MG63 (cell line): Measurements from ENCODE around the gene RASL10A. TPM values are rescaled to one million over a fixed set of nuclear protein-coding genes. Genes with fewer than 3 reads are reported as not detected.

Source experiments
- DNase-seq: peaks from one replicate; pipeline ENCODE4 v3.0.0-alpha.2; 2020
- H3K27me3 ChIP-seq: fragments of 250-450 bp; sonication (Bioruptor Pico); 2 replicates; pipeline ENCODE4 v1.5.1; 2020; ENCODE audit warnings: mild to moderate bottlenecking, moderate library complexity
- H3K36me3 ChIP-seq: fragments of 250-450 bp; sonication (Bioruptor Pico); 2 replicates; pipeline ENCODE4 v1.5.1; 2020; ENCODE audit warnings: mild to moderate bottlenecking, moderate library complexity
- H3K4me3 ChIP-seq: fragments of 250-450 bp; sonication (Bioruptor Pico); 2 replicates; pipeline ENCODE4 v1.5.1; 2020; ENCODE audit warnings: mild to moderate bottlenecking, moderate library complexity
- H3K9me3 ChIP-seq: fragments of 250-450 bp; sonication (Bioruptor Pico); 2 replicates; pipeline ENCODE4 v1.5.1; 2020; ENCODE audit warnings: mild to moderate bottlenecking, moderate library complexity
- total RNA-seq: library from RNA; depleted of rRNA; stranded (reverse); fragments of >200 nt; shearing (Covaris generic); gene quantifications from 2 replicates; pipeline ENCODE4 v1.2.3, GENCODE V29; 2014; ENCODE audit warnings: low replicate concordance; rRNA removed

The RASL10A gene
- total RNA-seq, 1 experiment from 2014 or later = not detected

- peak overlapping the region; percentile 88 for H3K4me3 ChIP-seq
- H3K9me3 ChIP-seq = no peaks in the 10 kb centered on the region
- no peaks in the 10 kb centered on the region for H3K27me3 ChIP-seq
- H3K36me3 ChIP-seq = peaks cover 82% of the 10 kb centered on the region
- DNase-seq = no peak
These were observed 45.6 kb downstream of the RASL10A start for GRCh38 chr22:29269731-29270474.

- H3K9me3 ChIP-seq = no peaks in the 10 kb centered on the region
These were observed 46.3 kb downstream of the RASL10A start for GRCh38 chr22:29269230-29269604.

GRCh38 chr22:29268511-29269229 is 46.8 kb downstream of the RASL10A start:
- H3K4me3 ChIP-seq = peak overlapping the region; percentile 88
- DNase-seq = peak; percentile 77
- H3K9me3 ChIP-seq = no peaks in the 10 kb centered on the region
- H3K27me3 ChIP-seq = no peaks in the 10 kb centered on the region
- peaks cover 77% of the 10 kb centered on the region for H3K36me3 ChIP-seq

More at GRCh38 chr22:29269230-29269604, 46.3 kb downstream of the RASL10A start:
- no peak for DNase-seq
- Histone ChIP-seq H3K27me3 (no peaks in the 10 kb centered on the region), H3K36me3 (peaks cover 80% of the 10 kb centered on the region), H3K4me3 (peak overlapping the region; percentile 88)

GRCh38 chr22:29267858-29268510 is 47.5 kb downstream of the RASL10A start, which contains the start of the genes EWSR1 and RHBDD3:
Gene EWSR1 (plus strand): TSS chr22:29268268. CDS start chr22:29268337, 69 bp downstream.
Gene RHBDD3 (minus strand): TSS chr22:29267981. CDS start chr22:29265626, 2,355 bp downstream.
- no peaks in the 10 kb centered on the region for H3K9me3 ChIP-seq
- no peaks in the 10 kb centered on the region for H3K27me3 ChIP-seq
- H3K36me3 ChIP-seq = peaks cover 70% of the 10 kb centered on the region
- H3K4me3 ChIP-seq = peak within 1 kb of the TSS; percentile 88
- peak; percentile 98 for DNase-seq

- H3K36me3 ChIP-seq = peaks cover 65% of the 10 kb centered on the region
- no peaks in the 10 kb centered on the region for H3K9me3 ChIP-seq
- no peaks in the 10 kb centered on the region for H3K27me3 ChIP-seq
- no peak for DNase-seq
- H3K4me3 ChIP-seq = peak overlapping the region; percentile 88
These were observed 48.0 kb downstream of the RASL10A start for GRCh38 chr22:29267462-29267857.

- H3K27me3 ChIP-seq = no peaks in the 10 kb centered on the region
- H3K36me3 ChIP-seq = peaks cover 58% of the 10 kb centered on the region
- peak overlapping the region; percentile 88 for H3K4me3 ChIP-seq
- H3K9me3 ChIP-seq = no peaks in the 10 kb centered on the region
- peak; percentile 52 for DNase-seq
These were observed 48.7 kb downstream of the RASL10A start for GRCh38 chr22:29266564-29267461.

GRCh38 chr22:29265929-29266328 is 49.6 kb downstream of the RASL10A start:
- peaks cover 50% of the 10 kb centered on the region for H3K36me3 ChIP-seq
- DNase-seq = no peak
- H3K9me3 ChIP-seq = no peaks in the 10 kb centered on the region
- H3K4me3 ChIP-seq = peak overlapping the region; percentile 88
- H3K27me3 ChIP-seq = no peaks in the 10 kb centered on the region

- no peaks in the 10 kb centered on the region for H3K9me3 ChIP-seq
- H3K36me3 ChIP-seq = peaks cover 43% of the 10 kb centered on the region
- H3K4me3 ChIP-seq = no peak overlapping the region
- no peaks in the 10 kb centered on the region for H3K27me3 ChIP-seq
- no peak for DNase-seq
These were observed 50.2 kb downstream of the RASL10A start for GRCh38 chr22:29265305-29265704.

- Histone ChIP-seq H3K9me3 (no peaks in the 10 kb centered on the region), H3K4me3 (no peak overlapping the region), H3K36me3 (peaks cover 29% of the 10 kb centered on the region), H3K27me3 (no peaks in the 10 kb centered on the region)
- DNase-seq = no peak
These were observed 51.7 kb downstream of the RASL10A start for GRCh38 chr22:29263791-29264276.

Other genes starting within 250 kb of the RASL10A start
- gene KREMEN1, start 242.7 kb downstream of the RASL10A start, total RNA-seq = 2.4 and 6.1 TPM in 2 replicates
- 1.4 and 2.7 TPM in 2 replicates for gene EMID1, start 109.8 kb downstream of the RASL10A start, total RNA-seq
- 18.3 and 46.7 TPM in 2 replicates for gene RHBDD3, start 47.7 kb downstream of the RASL10A start, total RNA-seq
- 149 and 159 TPM in 2 replicates for gene EWSR1, start 47.4 kb downstream of the RASL10A start, total RNA-seq
- 15.5 and 15.9 TPM in 2 replicates for gene GAS2L1, start 9.0 kb downstream of the RASL10A start, total RNA-seq
- gene AP1B1, start 72.9 kb upstream of the RASL10A start, total RNA-seq = 49.3 and 75.2 TPM in 2 replicates
- gene RFPL1, start 122.9 kb upstream of the RASL10A start, total RNA-seq = not detected in 2 replicates
- not detected in 2 replicates for gene NEFH, start 164.5 kb upstream of the RASL10A start, total RNA-seq
- gene THOC5, start 238.1 kb upstream of the RASL10A start, total RNA-seq = 49.7 and 73.2 TPM in 2 replicates